GM21619 (cell line): ENCODE data around the gene UPK3A.

ENCODE experiments used
- ATAC-seq: cut with Tn5 transposase; IDR thresholded peaks from one replicate; pipeline ENCODE4 v1.9.1; 2021; ENCODE audit not compliant: unreplicated experiment

The UPK3A gene

GRCh38 chr22:45308391-45308956 lies 23.7 kb downstream of the UPK3A start:
- ATAC-seq: no peak

DNA sequence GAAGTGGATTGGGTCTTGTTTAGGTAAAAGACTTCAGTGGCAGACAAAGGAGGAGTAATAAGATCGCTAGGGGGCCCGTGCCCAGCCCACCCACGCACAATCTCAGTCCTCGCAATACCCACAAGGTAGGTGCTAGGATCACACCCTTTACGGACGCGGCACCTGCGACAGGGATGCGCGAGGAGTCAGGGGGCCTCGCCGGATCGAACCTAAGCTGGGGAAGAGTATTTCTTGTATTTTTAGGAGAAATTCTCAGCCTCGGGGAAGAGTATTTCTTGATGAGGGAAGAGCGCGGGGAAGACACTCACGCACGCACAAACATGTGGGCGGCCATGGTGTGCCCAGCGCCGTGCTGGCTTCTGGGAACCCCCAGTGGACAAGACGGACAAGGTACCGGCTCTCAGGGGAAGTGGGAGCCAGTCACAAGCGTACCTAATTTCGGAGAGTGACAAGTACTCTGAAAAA lies 24.2 kb downstream of the UPK3A start:
- no peak for ATAC-seq

- peak; percentile 74 for ATAC-seq
Measured at GRCh38 chr22:45309422-45310227, 24.9 kb downstream of the UPK3A start, which contains the start of gene FAM118A. Gene FAM118A, plus strand, starts transcription at chr22:45309934. Its CDS starts 12,446 bp downstream, at chr22:45322380.

GRCh38 chr22:45310331-45310976 lies 25.7 kb downstream of the UPK3A start:
- ATAC-seq: no peak

DNA sequence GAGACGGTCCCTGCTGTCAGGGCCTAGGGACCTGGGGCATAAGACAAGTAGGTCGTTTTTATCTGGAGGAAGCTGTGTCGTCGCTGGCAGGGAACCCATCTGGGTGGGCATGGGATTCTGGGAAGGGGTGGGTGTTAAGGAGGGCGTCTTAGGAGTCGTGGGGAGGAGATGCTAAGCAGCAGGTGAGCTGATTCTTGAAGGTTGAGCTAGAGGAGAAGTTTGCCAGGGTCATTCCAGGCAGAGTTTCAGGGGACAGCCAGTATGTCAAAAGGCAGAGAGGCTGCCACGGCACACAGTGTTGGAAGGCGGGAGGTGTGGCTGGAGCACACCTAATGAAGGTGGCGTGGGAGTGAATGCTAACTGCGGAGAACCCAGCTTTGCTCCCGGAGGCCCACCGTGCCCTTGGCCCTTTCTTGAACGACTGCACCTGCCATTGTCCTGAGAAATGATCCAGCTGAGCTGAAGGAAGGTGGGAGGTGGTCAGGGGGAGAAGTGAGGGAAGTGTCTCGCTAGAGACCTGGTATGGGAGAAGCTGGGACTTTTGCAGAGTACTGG lies 26.3 kb downstream of the UPK3A start:
- ATAC-seq: no peak

- no peak for ATAC-seq
Measured at GRCh38 chr22:45312415-45312814, 27.7 kb downstream of the UPK3A start.

DNA sequence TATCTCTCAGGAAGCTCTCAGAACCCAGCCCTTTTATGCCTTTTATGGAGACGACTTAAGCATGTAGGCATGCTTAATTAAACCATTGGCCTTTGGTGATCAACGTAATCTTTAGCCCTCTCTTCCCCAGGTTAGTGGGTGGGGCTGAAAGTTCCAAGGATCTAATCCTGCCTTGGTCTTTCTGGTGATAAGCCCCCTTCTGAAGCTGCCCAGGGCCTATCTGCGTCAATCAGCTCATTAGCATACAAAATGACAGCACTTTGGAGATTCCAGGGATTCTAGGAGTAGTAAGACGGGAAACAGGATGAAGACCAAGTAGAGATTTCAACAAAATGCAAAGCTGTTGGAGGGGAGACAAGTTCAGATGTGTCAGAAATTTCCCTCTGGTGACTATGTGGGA lies 28.1 kb downstream of the UPK3A start:
- no peak for ATAC-seq

DNA sequence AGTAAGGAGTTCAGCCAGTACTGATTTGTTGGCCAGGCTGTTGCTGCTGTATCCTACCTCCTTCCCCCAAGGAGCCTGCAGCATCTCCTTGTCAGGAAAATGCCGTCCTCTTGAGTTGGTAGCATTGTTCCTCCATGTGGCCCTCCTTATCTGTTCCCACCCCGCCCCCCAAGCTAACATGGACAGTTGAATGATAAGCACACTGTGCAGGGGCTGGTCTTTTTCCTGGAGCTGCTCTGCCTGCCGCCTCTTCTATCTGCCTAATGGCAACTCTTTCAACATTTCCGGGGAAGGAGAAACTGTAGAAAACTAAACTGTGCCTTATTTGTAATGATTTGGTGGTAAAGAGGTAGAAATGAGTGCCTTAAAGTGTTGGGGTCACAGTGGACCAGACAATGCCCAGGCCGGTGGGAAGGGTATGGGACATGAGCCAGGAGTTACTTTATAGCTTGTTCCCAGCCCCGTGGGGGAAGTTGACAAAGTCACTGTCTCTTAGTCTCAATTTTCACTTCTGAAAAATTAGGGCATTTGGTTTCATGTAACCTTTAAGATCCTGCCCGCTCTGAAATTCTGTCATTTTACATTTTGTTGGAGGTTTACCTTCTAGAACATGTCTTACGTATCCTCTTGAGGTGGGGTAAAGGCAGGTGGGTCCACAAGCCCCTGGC lies 29.4 kb downstream of the UPK3A start:
- ATAC-seq: no peak

- no peak for ATAC-seq
Measured at GRCh38 chr22:45314786-45315185, 30.0 kb downstream of the UPK3A start.

DNA sequence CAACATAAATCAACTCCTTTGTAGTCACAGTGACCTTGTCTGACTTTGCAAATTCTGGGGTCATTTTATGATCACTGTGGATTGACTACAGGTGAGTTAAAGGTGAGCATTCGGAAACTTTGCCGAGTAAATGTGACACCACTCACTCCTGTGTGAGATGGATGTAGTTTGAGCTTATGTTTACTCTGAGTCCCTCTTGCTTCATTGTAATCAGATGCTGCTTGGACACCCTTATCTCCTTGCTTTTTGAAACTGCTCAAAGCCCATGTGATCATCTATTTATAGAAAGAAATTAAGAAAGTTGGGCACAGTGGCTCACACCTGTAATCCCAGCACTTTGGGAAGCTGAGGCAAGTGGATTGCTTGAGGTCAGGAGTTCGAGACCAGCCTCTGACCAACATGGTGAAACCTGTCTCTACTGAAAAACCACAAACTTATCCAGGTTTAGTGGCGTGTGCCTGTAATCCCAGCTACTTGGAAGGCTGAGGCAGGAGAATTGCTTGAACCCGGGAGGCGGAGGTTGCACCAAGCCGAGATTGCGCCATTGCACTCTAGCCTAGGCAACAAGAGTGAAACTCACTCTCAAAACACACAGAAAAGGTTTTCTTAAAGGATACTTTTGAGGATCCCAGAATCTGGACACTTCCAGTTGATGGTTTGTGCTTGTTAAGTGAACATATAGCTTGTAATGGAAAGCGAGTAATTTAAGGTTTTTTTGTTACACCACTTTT lies 32.2 kb downstream of the UPK3A start:
- no peak for ATAC-seq

GRCh38 chr22:45317551-45318167 lies 32.9 kb downstream of the UPK3A start:
- no peak for ATAC-seq

- ATAC-seq: no peak
Measured at GRCh38 chr22:45318168-45318557, 33.4 kb downstream of the UPK3A start.

- no peak for ATAC-seq
Measured at GRCh38 chr22:45318558-45319323, 34.0 kb downstream of the UPK3A start.

- no peak for ATAC-seq
Measured at GRCh38 chr22:45319324-45319685, 34.6 kb downstream of the UPK3A start.

- ATAC-seq: no peak
Measured at GRCh38 chr22:45320357-45320976, 35.7 kb downstream of the UPK3A start.

DNA sequence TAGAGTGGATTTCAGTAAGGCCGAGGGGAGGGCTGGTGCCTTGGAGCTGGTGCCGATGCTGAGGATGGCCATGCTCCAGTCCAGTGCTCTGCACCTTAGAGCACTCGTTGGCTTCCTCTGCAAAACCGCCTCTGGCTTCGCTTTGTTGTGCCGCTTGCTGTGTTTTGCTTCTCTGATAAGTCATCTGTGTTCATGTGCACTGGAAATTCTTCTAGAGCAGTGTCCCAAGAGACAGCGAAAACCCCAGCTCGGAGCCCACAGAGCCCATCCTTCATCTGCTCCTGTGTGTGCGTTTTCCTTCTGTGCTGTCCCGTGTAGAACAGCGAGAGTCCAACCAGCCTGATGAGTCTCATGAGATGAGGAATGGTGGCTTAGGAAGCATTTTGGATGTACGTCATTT lies 37.1 kb downstream of the UPK3A start:
- ATAC-seq: no peak

DNA sequence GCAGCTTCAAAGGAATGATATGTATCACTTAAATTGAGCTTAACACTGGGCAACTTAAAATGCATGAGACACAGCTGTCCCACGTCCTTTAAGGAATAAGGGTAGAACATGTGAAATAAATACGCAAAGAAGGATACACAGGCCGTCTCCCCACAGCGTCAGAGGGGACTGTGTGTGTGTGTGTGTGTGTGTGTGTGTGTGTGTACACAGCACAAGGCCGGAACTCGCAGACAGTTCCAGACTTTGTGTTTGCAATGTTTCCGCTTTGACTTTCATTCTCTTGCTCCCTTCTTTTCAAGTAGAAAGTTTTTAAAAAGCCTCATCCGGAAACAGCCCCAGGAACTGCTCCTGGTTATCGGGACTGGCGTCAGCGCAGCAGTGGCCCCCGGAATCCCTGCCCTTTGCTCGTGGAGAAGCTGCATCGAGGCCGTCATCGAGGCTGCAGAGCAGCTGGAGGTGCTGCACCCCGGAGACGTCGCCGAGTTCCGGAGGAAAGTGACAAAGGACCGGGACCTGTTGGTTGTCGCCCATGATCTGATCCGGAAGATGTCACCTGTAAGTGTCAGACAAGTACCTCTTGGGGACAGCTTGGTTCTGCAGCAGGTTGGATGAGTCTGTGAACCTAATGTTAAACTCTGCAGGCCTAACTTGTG lies 38.2 kb downstream of the UPK3A start:
- no peak for ATAC-seq

GRCh38 chr22:45323695-45324094 lies 38.9 kb downstream of the UPK3A start:
- no peak for ATAC-seq
